HL-60 (cell line): ENCODE data around the gene ZNF202.

Source experiments
- CTCF ChIP-seq: IDR thresholded peaks from one replicate; pipeline ENCODE4 v1.5.1; 2011; ENCODE audit warnings: low read length, control low read depth, inconsistent platforms; ENCODE audit not compliant: insufficient read depth
- REST ChIP-seq: IDR thresholded peaks from 2 replicates; pipeline ENCODE4 v1.6.1; 2012; ENCODE audit warnings: low read depth; ENCODE audit not compliant: insufficient replicate concordance
- SPI1 ChIP-seq: IDR thresholded peaks from 2 replicates; pipeline ENCODE4 v1.6.1; 2012; ENCODE audit warnings: low read depth, mild to moderate bottlenecking, borderline replicate concordance

GRCh38 chr11:123725995-123726655 is 15.3 kb downstream of the ZNF202 start:
- no peak for TF ChIP-seq SPI1
- no peak for TF ChIP-seq CTCF
- TF ChIP-seq REST = no peak
